ENCODE results near the gene HPCAL1.
A peak's percentile ranks its signal among the peaks of the same experiment; 100 is the strongest.
"Not testable (repeated sequence)": the region's sequence is repeated elsewhere in the genome, so short reads cannot be mapped to it uniquely, and the experiment has no call there.

HPCAL1 gene

DNA sequence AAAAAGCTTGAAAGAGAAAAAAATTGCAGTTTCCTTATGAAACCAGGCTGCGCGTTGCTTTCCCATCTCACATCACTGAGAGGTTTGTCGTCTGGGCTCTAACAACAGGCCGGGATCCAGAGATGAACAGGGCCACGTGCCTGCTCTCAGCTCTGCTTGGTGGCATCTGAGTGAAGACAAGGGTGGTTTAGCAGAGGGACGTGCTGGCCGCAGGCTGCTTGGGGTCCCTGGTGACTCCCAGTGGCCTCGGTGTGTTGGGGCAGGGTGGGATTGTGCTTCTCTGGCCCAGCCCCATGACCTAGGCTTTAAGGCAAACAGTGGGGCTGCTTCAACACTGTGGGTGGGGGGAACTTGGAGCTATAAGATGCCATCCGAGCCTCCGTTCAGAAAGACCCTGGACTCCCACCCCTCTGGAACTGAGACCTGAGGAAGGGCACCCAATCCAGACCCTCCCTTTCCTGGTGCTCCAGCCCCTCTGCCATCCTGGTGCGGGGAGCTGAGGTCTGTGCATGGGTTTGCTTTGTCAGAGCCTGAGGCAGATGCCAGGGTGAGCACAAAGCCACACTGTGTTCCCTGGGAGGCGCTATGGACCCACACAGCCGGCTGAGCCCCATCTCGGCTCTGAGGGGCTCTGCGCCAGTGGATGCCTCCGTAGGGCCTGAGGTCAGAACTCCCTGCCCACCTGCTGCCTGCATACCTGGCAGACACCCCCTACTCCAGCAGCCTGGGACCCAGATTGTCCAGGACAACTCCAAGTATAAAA, 18.4 kb upstream of the HPCAL1 start:
- DNase-seq (ENCODE audit: low read depth in 1 of 2, low spot score in 1 of 2) = no peak

DNA sequence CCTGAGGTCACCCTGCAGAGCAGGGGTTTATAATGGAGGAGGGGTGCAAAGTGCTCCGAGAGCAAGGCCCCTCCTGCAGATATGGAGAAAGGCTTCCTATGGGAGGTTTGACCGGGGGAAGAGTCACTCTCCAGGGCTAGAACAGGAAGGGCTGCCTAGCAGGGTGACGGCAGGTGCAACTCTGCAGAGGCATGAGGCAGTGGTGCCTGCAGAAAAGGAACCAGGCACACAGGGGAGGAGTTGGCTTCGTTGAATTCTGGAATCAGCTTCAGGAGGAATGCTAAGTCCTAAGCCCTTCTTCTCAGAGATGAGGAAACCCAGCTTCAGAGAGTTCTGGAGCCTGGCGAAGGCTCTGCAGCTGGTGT, 17.5 kb upstream of the HPCAL1 start:
- DNase-seq (ENCODE audit: low read depth in 1 of 2, low spot score in 1 of 2) = no peak

- DNase-seq (ENCODE audit: low read depth in 1 of 2, low spot score in 1 of 2) = no peak
Observed at GRCh38 chr2:10285556-10286198, 17.0 kb upstream of the HPCAL1 start.

- DNase-seq (ENCODE audit: low read depth in 1 of 2, low spot score in 1 of 2) = no peak
Observed at GRCh38 chr2:10286216-10287037, 16.3 kb upstream of the HPCAL1 start.

DNA sequence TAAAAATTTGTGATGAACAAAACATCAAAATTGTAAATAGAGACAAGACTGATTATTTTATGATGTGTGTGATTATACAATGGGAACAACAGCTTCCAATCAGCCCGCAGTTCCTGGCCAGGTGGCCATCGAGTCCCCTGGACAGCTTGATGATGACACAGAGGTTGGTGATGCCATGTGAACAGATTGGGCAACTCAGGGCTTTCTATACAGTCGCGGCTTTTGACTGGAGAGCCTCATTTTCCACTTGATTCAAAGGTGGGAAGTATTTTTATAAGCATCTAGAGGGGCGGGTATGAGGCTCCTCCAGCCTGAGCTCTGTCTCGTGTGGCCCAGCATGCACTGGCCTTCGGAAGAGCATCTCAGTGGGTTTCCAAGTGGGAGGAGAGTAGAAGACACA, 14.9 kb upstream of the HPCAL1 start:
- DNase-seq (ENCODE audit: low read depth in 1 of 2, low spot score in 1 of 2) = no peak

DNA sequence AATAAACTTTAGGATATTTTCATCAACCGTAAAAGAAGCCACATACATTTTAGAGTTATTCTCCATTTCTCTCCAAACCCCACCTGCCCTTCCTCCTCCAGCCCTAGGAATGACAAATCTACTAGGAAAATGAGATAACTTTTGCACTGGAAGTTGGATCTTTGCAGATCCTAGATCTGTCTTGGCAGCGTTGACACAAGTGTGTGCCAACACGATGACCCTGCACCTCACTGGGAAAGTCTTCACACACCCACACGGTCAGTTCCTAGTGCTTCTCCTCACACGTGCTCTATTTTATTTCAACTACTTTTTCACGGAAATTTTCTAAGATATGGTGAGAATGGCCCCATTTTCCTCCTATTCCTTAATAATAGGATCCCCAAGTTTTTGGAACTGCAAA, 14.1 kb upstream of the HPCAL1 start:
- no peak for DNase-seq (ENCODE audit: low read depth in 1 of 2, low spot score in 1 of 2)

GRCh38 chr2:10289352-10289751, 13.4 kb upstream of the HPCAL1 start:
- DNase-seq (ENCODE audit: low read depth in 1 of 2, low spot score in 1 of 2) = no peak

GRCh38 chr2:10289891-10290290, 12.8 kb upstream of the HPCAL1 start:
- no peak for DNase-seq (ENCODE audit: low read depth in 1 of 2, low spot score in 1 of 2)

DNA sequence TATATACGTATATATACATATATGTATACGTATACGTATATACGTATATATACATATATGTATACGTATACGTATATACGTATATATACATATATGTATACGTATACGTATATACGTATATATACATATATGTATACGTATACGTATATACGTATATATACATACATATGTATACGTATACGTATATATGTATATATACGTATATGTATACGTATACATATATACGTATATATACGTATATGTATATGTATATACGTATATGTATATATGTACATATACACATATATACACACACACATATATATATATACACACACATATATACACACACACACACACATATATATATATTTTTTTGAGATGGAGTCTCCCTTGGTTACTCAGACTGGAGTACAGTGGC, 11.3 kb upstream of the HPCAL1 start:
- not testable (repeated sequence) for DNase-seq (ENCODE audit: low read depth in 1 of 2, low spot score in 1 of 2)

DNA sequence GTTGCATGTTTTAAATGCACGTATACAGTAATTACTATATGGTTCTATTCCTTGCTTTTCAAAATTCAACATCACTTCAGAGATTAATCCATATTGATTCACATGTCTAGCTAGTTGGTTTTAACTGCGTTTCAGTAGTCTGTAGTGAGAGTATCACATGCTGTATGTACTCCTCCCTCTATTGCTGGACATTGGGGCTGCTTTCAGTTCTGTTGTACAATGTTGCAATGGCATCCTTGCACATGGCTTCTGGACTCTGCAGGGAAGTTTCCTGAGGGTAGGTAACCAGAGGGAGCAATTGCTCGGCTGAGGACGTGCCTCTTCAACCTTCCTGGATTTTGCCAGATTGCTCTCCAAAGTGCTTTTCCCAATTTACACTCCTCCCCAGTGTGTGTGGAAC, 10.7 kb upstream of the HPCAL1 start:
- no peak for DNase-seq (ENCODE audit: low read depth in 1 of 2, low spot score in 1 of 2)

DNA sequence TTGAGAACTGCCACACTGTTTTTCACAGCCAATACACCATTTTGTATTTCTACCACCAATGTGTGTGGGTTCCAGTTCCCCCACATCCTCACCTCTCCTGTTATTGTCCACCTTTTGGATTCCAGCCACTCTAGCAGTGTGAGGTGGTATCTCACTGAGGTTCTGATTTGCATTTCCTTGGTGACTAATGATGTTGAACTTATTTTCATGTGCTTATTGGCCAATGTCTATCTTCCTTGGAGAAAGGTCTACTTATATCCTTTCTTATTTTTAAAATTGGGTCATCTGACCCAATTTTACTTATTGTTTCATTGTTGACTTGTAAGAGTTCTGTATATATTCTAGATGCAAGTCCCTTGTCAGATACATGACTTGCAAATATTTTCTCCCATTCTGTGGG, 9.1 kb upstream of the HPCAL1 start:
- DNase-seq (ENCODE audit: low read depth in 1 of 2, low spot score in 1 of 2) = no peak

DNA sequence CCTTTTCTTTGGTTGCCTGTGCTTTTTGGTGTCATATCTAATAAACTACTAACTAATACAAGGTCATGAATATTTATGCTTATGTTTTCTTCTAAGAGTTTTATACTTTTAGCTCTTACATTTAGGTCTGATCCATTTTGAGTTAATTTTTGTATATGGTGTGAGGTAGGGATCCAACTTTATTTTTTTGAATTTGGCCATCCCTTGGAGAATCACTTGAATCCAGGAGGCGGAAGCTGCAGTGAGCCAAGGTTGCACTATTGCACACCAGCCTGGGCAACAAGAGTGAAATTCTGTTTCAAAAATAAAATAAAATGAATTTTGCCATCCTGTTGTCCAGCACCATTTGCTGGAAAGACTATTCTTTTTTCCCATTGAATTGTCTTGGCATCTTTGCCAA, 8.6 kb upstream of the HPCAL1 start:
- no peak for DNase-seq (ENCODE audit: low read depth in 1 of 2, low spot score in 1 of 2)

GRCh38 chr2:10295649-10296048, 7.1 kb upstream of the HPCAL1 start:
- DNase-seq (ENCODE audit: low read depth in 1 of 2, low spot score in 1 of 2) = not testable (repeated sequence)

GRCh38 chr2:10296142-10296541, 6.6 kb upstream of the HPCAL1 start:
- no peak for DNase-seq (ENCODE audit: low read depth in 1 of 2, low spot score in 1 of 2)

DNA sequence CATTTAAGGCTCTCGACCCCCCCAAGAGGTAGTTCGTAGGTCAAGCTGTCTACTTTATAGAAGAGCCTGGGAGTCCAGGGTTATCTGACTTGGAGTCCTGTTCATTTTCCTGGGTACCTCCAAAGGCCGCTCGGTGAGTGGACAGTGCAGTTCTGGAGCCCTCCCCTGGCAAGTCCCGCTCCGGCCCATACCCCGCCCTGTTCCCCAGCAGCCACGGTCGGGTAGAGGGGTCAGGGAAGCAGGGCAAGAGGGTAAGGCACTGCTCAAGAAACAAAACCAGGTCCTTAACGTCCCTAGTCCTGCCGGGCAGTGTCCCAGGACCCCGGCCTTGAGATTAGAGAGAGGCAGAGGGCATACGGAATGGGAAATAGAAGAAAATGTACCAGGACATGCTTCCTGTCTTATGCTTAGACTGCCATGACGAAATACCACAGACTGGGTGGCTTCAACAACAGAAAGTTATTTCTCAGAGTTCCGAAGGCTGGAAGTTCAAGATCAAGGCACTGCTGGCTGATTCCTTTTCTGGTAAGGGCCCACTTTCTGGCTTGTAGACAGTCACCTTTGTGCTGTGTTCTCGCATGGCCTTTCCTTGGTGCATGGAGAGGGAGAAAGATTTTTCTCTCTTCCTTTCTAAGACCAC, 5.4 kb upstream of the HPCAL1 start:
- no peak for DNase-seq (ENCODE audit: low read depth in 1 of 2, low spot score in 1 of 2)

GRCh38 chr2:10297959-10298531, 4.7 kb upstream of the HPCAL1 start:
- DNase-seq (ENCODE audit: low read depth in 1 of 2, low spot score in 1 of 2) = peak in 1 of 2 donors; percentile 42

DNA sequence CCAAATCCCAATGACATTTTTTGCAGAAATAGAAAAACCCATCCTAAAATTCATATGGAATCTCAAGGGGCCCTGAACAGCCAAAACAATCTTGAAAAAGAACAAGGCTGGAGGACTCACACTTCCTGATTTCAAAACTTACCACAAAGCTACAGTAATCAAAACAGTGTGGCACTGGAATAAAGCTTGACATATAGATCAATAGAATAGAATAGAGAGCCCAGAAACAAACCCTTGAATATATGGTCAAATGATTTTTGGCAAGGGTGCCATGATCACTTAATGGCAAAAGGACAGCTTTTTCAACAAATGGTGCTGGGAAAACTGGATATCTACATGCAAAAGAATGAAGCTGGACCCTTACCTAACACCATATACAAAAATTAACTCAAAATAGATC, 3.9 kb upstream of the HPCAL1 start:
- DNase-seq (ENCODE audit: low read depth in 1 of 2, low spot score in 1 of 2) = not testable (repeated sequence)

DNA sequence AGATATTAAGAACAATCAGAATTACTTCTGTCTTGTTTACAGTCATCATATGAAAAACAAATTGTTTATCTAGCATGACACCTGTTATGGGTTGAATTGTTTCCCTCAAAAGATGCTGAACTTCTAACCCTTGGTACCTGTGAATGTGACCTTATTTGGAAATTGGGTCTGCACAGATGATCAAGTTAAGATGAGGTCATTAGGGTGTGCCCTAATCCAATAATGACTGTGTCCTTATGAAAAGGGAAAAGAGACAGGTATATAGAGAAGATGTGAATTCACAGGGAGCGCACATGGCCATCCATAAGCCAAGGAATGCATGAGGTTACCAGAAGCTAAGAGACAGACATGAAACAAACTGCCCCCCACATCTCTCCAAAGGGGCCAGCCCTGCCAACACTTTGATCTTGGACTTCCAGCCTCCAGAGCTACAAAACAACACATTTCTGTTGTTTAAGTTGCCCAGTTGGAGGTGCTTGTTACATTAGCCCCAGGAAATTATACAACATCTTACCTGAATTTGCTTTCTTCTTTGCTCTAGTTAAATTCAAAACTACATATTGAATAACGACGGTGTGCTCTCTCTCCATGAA, 2.3 kb upstream of the HPCAL1 start:
- no peak for DNase-seq (ENCODE audit: low read depth in 1 of 2, low spot score in 1 of 2)

DNA sequence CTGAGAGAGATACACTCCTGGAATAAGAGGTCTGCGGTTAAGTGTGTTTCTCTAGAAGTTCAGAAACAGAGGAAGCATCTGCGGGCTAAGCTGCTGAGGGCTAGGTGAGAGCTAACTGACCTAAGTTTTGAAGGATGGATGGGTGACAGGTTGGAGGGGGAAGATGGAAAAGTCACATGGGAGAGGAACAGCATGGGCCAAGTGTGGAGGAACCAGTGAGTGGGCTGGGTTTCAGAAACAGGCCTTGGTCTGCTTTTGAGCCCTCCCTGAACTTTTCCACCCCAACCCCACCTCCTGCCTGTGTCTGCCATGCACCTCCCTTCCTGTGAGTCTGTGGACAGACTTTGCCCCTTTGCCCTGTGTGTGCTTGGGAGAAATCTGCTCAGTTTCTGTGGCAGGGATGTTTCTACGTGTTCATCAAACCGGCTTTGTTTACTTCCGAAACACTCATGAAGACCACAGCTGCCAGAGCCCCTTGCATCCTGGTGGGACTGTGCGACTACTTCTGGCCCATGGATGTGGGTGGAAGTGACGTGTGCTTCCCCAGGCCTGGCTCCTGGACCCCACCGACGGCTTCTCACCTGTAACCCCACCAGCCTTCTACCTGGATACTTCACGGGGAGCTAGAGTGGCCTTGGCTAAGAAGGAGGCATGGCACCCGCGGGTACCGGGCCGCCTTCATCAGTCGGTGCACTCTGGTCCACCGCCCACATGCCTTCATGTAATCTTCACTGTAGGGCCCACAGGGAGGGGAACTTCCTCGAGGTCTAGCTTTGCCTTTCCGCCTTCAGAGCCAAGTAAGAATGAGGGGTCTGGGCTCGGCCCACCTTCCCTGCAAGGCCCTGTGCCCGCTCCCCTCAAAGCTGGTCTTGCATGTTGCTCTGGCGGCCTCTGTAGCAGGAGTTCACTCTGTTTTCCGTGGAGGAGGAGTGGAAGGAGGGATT, 1.4 kb upstream of the HPCAL1 start:
- DNase-seq (ENCODE audit: low read depth in 1 of 2, low spot score in 1 of 2) = no peak
